Activated naive CD8-positive, alpha-beta T cell treated with anti-CD3 and anti-CD28 coated beads, Interleukin-2, amount 10 ng/mL, durations not matched to agents 7 days and 5 days (primary cell): Measurements from ENCODE around the gene PIMREG. TPM values are rescaled to one million over a fixed set of nuclear protein-coding genes. Genes with fewer than 3 reads are reported as not detected.
A peak's percentile ranks its signal among the peaks of the same experiment; 100 is the strongest.

Source experiments
- ATAC-seq: fragments of 150-1000 bp; cut with Tn5 transposase; one replicate; pipeline ENCODE4 v1.10.0; 2021; ENCODE audit warnings: low read depth, moderate library complexity
- POLR2A ChIA-PET: fragments of 350-600 bp; sonication (Branson Sonifier 250); formaldehyde crosslinking; loops from one replicate; lab custom pipeline; 2021; ENCODE audit warnings: antibody characterized with exemption; lab: Charles Lee
- DNase-seq: peaks from one replicate; pipeline ENCODE4 v3.0.0; 2021
- H3K27ac Mint-ChIP-seq: one replicate; pipeline ENCODE4 v1.8.0; 2022; ENCODE audit warnings: mild to moderate bottlenecking, mixed read lengths
- H3K27me3 Mint-ChIP-seq: one replicate; pipeline ENCODE4 v1.8.0; 2022; ENCODE audit warnings: mild to moderate bottlenecking, moderate library complexity, mixed read lengths
- H3K36me3 Mint-ChIP-seq: one replicate; pipeline ENCODE4 v1.8.0; 2021; ENCODE audit warnings: mild to moderate bottlenecking, mixed read lengths
- H3K4me1 Mint-ChIP-seq: one replicate; pipeline ENCODE4 v1.8.0; 2021; ENCODE audit warnings: mixed read lengths
- H3K4me3 Mint-ChIP-seq: one replicate; pipeline ENCODE4 v1.8.0; 2022; ENCODE audit warnings: mild to moderate bottlenecking, moderate library complexity, mixed read lengths
- H3K9me3 Mint-ChIP-seq: one replicate; pipeline ENCODE4 v1.8.0; 2021; ENCODE audit warnings: mixed read lengths
- total RNA-seq, 2 experiments: library from RNA; stranded (reverse); gene quantifications; one replicate each; pipeline ENCODE4 v1.2.3, GENCODE V29; 2021

PIMREG gene
- total RNA-seq, 2 experiments from 2014 or later = 20.6 to 21.1 TPM

DNA sequence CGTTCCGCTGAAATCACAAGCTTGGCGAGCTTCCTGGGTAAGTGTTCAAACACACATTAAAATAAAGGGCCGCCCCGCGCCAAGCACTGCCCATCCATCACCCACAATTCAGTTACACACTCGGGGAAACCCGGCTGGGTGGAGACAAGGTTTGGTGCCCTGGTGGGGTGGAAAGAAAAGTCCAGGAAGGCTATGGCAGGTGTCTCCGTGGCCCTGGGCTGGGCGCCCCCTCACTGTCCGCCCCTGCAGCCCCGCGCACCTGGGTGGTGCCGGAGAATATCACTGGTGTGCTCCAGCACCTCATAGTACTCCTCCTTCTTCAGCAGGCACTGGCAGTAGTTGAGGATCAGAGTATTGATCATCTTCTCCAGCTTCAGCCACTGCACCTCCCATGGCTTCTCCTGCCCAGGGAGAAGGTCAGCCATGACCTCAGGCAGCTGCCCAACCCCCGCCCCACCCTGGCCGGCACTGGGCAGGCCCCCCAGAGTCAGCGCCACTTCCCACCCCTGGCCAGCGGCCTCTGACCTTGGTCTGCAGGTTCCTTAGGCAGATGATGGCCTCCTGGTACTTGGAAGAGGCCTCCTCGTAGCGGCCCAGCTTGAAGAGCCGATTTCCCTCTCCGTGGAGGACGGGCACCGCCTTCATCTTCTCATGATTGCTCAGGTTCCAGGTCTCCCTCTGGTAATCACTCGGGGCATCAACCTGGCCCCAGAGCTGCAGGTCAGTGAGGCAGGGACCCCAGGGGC, 17.7 kb upstream of the PIMREG start:
- Mint-ChIP-seq H3K27ac (no peak overlapping the region), H3K4me1 (peaks cover 12% of the 10 kb centered on the region), H3K9me3 (peaks cover 10% of the 10 kb centered on the region), H3K27me3 (peaks cover 43% of the 10 kb centered on the region), H3K36me3 (peaks cover 1% of the 10 kb centered on the region), H3K4me3 (no peak overlapping the region)
- no peak for ATAC-seq
- DNase-seq = no peak
- POLR2A ChIA-PET = no interaction called here

DNA sequence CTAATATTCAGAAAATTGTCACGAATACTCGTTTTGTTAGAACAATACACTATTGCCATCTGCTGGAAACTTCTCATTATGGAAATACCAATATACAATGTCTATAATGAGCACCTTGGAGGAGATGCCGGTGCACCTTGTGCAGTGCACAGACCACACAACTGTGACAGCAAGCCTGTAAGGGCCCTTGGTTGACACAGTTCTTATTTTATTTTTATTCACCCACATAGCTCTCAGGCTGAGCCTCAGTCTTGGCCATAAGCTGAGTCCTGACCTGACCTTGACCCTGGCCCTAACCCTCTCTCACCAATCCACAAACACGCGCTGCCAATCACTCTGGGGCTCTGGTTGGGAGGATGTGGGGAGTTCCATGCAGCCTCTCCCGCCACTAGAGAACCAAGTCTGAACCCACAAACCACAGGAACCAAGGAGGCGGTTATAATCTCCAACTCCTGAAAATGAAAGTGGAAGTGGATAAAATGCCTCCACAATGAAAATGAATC, 16.9 kb upstream of the PIMREG start:
- peak; percentile 83 for ATAC-seq
- Mint-ChIP-seq H3K4me3 (peak overlapping the region; percentile 67), H3K9me3 (peaks cover 12% of the 10 kb centered on the region), H3K36me3 (peaks cover 1% of the 10 kb centered on the region), H3K4me1 (peaks cover 10% of the 10 kb centered on the region), H3K27ac (peak overlapping the region; percentile 87), H3K27me3 (peaks cover 48% of the 10 kb centered on the region)
- POLR2A ChIA-PET = interaction anchor here (0.7 kb wide), 1 partner anchor 328 kb away, joined by 3 read pairs; the partner anchor contains the start of gene XAF1
- DNase-seq = peak; percentile 73

GRCh38 chr17:6428207-6428965, 15.9 kb upstream of the PIMREG start:
- DNase-seq (no peak), ATAC-seq (no peak)
- Mint-ChIP-seq H3K9me3 (peaks cover 12% of the 10 kb centered on the region), H3K27me3 (peaks cover 54% of the 10 kb centered on the region), H3K27ac (no peak overlapping the region), H3K4me3 (peak overlapping the region; percentile 47), H3K36me3 (peaks cover 1% of the 10 kb centered on the region), H3K4me1 (peaks cover 10% of the 10 kb centered on the region)
- POLR2A ChIA-PET = interaction anchor here (0.7 kb wide), 1 partner anchor 327 kb away, joined by 3 read pairs; the partner anchor contains the start of gene XAF1

GRCh38 chr17:6429266-6429665, 15.0 kb upstream of the PIMREG start:
- no peak for DNase-seq
- ATAC-seq = no peak
- POLR2A ChIA-PET = interaction anchor here (0.6 kb wide), 1 partner anchor 653 kb away, joined by 4 read pairs; no protein-coding TSS in a partner anchor
- Mint-ChIP-seq H3K27me3 (peaks cover 61% of the 10 kb centered on the region), H3K36me3 (peaks cover 1% of the 10 kb centered on the region), H3K9me3 (peaks cover 12% of the 10 kb centered on the region), H3K4me1 (peaks cover 10% of the 10 kb centered on the region), H3K27ac (no peak overlapping the region), H3K4me3 (no peak overlapping the region)

- Mint-ChIP-seq H3K27me3 (peaks cover 55% of the 10 kb centered on the region), H3K36me3 (peaks cover 1% of the 10 kb centered on the region), H3K4me3 (no peak overlapping the region), H3K4me1 (peaks cover 10% of the 10 kb centered on the region), H3K27ac (no peak overlapping the region), H3K9me3 (peaks cover 12% of the 10 kb centered on the region)
- POLR2A ChIA-PET = interaction anchor here (0.6 kb wide), 1 partner anchor 19 kb away, joined by 5 read pairs; no protein-coding TSS in a partner anchor
- no peak for ATAC-seq
- DNase-seq = no peak
Observed at GRCh38 chr17:6430769-6431168, 13.5 kb upstream of the PIMREG start.

DNA sequence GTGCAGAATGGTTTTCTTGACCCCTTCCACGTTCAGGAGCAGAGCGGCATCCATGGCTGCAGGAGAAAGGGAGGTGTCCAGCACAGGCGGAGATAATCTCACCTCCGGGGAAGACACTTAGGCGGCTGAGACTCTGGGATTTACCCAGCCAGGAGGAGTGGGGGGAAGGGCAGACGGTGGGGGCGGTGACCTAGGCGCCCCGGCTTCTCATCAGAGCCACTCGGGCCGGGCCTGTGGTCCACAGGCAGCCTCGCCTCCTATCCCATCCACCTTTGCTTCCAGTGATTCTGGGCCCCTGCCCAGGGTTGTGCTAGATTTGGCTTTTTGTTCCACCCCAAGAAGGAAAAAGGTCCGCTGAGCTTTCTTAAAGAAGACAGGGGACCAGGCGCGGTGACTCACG, 9.2 kb upstream of the PIMREG start, which contains the start of gene AIPL1:
AIPL1 (minus strand) TSS at position 71 of the 400 bp plus-strand sequence; CDS start at position 54, 17 bp downstream.
- Mint-ChIP-seq H3K4me3 (no peak within 1 kb of the TSS), H3K9me3 (peaks cover 8% of the 10 kb centered on the region), H3K4me1 (no peaks in the 10 kb centered on the region), H3K27me3 (peaks cover 70% of the 10 kb centered on the region), H3K36me3 (no peaks in the 10 kb centered on the region), H3K27ac (no peak within 1 kb of the TSS)
- ATAC-seq (no peak), DNase-seq (no peak)
- POLR2A ChIA-PET = interaction anchor here (0.7 kb wide), 1 partner anchor 24 kb away, joined by 3 read pairs; no protein-coding TSS in a partner anchor

GRCh38 chr17:6435968-6436367, 8.3 kb upstream of the PIMREG start:
- Mint-ChIP-seq H3K4me3 (no peak overlapping the region), H3K4me1 (no peaks in the 10 kb centered on the region), H3K27me3 (peaks cover 73% of the 10 kb centered on the region), H3K9me3 (peaks cover 4% of the 10 kb centered on the region), H3K27ac (no peak overlapping the region), H3K36me3 (no peaks in the 10 kb centered on the region)
- POLR2A ChIA-PET = interaction anchor here (0.7 to 0.8 kb wide), 3 partner anchors 25 to 798 kb away, joined by 3 to 4 read pairs (median 3); partner anchors contain the start of gene KIAA0753
- ATAC-seq (peak; percentile 91), DNase-seq (peak; percentile 68)

GRCh38 chr17:6437466-6437865, 6.8 kb upstream of the PIMREG start:
- H3K27me3 Mint-ChIP-seq = peaks cover 66% of the 10 kb centered on the region
- H3K36me3 Mint-ChIP-seq = no peaks in the 10 kb centered on the region
- ATAC-seq (no peak), DNase-seq (no peak)
- POLR2A ChIA-PET = no interaction called here
- H3K9me3 Mint-ChIP-seq = no peaks in the 10 kb centered on the region
- H3K4me1 Mint-ChIP-seq = no peaks in the 10 kb centered on the region
- no peak overlapping the region for H3K4me3 Mint-ChIP-seq
- no peak overlapping the region for H3K27ac Mint-ChIP-seq

- no peak overlapping the region for H3K4me3 Mint-ChIP-seq
- H3K36me3 Mint-ChIP-seq = no peaks in the 10 kb centered on the region
- POLR2A ChIA-PET = no interaction called here
- no peaks in the 10 kb centered on the region for H3K9me3 Mint-ChIP-seq
- H3K27ac Mint-ChIP-seq = no peak overlapping the region
- ATAC-seq (no peak), DNase-seq (no peak)
- H3K27me3 Mint-ChIP-seq = peaks cover 64% of the 10 kb centered on the region
- no peaks in the 10 kb centered on the region for H3K4me1 Mint-ChIP-seq
Observed at GRCh38 chr17:6437956-6438355, 6.3 kb upstream of the PIMREG start.

- Mint-ChIP-seq H3K27ac (no peak overlapping the region), H3K4me3 (no peak overlapping the region), H3K36me3 (peaks cover 4% of the 10 kb centered on the region), H3K4me1 (peaks cover 12% of the 10 kb centered on the region), H3K9me3 (no peaks in the 10 kb centered on the region), H3K27me3 (peaks cover 48% of the 10 kb centered on the region)
- ATAC-seq (no peak), DNase-seq (no peak)
- POLR2A ChIA-PET = no interaction called here
Observed at GRCh38 chr17:6439951-6440350, 4.3 kb upstream of the PIMREG start.

- Mint-ChIP-seq H3K4me3 (no peak overlapping the region), H3K4me1 (peaks cover 13% of the 10 kb centered on the region), H3K27me3 (peaks cover 28% of the 10 kb centered on the region), H3K27ac (no peak overlapping the region), H3K36me3 (peaks cover 5% of the 10 kb centered on the region), H3K9me3 (no peaks in the 10 kb centered on the region)
- POLR2A ChIA-PET = interaction anchor here (1.2 kb wide), 1 partner anchor 107 kb away, joined by 3 read pairs; no protein-coding TSS in a partner anchor
- ATAC-seq (no peak), DNase-seq (no peak)
Observed at GRCh38 chr17:6442775-6443174, 1.5 kb upstream of the PIMREG start.

DNA sequence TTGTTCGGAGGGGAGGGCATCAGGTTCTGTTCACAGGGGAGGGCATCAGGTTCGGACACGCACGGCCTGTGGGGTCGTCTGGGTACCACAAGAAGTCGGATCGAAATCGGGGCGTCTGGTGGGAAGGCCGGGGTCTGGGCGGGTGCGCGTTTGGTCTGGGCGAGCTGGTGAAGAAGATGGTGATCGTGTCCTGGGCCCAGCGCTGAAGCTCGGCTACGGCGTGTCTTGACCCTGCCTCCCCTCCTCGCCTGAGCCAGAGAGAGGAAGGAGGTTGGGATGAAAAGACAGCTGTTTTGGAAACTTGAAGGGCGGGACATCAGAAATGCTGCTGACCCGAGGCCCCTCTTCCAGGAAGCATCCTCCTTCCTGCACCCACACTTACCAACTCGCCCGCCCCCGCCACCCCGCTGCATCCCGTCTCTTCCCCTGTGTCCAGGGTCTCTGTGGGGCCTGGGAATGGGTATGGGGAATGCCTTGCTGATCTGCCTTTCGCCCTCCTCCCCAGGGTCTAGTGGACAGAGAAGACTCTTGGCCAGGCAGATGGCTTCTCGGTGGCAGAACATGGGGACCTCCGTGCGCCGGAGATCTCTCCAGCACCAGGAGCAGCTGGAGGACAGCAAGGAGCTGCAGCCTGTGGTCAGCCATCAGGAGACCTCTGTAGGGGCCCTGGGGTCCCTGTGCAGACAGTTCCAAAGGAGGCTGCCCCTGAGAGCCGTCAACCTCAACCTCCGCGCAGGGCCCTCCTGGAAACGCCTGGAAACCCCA, 498 bp downstream of the PIMREG start:
- DNase-seq (no peak), ATAC-seq (no peak)
- Mint-ChIP-seq H3K36me3 (peaks cover 9% of the 10 kb centered on the region), H3K9me3 (no peaks in the 10 kb centered on the region), H3K27me3 (peaks cover 18% of the 10 kb centered on the region), H3K27ac (peak overlapping the region; percentile 89), H3K4me1 (peaks cover 13% of the 10 kb centered on the region), H3K4me3 (peak overlapping the region; percentile 98)
- POLR2A ChIA-PET = interaction anchor here (0.6 to 1.0 kb wide), 4 partner anchors 10 to 976 kb away, joined by 3 to 4 read pairs (median 3); partner anchors contain the start of genes C17orf100, DHX33, MED31 and NLRP1
